CD4-positive, alpha-beta T cell treated with Interleukin-2 at 100 ng/mL for 4 hours (primary cell): Measurements from ENCODE around the gene CPHXL.

Experiments
- DNase-seq: peaks from one replicate; pipeline ENCODE4 v3.0.0-alpha.2; 2020; ENCODE audit warnings: low spot score

The CPHXL gene

DNA sequence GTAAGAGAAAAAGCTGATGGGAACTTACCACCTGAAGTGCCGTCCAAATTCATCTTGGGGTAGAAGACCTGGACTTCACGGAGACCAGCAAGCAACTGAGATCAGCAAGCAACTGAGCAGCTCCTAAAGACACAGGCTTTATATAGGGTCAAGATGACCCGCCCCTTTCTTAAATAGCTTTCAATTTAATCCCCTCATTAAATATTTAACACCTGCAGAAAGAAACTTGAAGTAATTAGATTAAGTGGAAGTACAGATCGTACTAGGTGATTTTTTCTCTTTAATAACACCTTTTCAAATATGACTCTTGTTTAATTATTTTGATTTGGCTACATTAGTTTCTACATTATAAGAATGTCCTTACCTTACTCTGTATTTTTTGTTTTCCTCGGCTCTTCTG lies at the start of gene CPHXL:
CPHXL (minus strand) TSS at position 101 of the 400 bp plus-strand sequence; CDS start at position 53, 48 bp downstream.
- no peak for DNase-seq

DNA sequence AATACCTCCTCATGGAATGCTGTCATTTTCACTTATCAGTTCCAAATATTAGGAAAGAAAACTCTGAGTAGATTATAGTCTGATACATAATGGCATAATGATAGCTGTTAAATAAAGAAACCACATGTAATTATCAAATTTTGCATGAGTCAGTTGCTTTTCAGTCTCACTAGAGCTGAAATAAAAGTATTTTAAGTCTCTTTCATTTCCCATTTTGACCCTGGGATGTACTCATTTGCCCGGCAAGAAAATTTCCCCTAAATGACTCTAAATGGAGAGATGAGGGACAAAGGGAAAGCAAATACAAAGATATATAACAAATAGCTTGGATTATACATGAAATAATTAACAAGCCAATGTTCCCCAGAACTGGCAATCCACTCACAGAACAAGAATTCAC lies 47.9 kb upstream of the CPHXL start:
- no peak for DNase-seq

DNA sequence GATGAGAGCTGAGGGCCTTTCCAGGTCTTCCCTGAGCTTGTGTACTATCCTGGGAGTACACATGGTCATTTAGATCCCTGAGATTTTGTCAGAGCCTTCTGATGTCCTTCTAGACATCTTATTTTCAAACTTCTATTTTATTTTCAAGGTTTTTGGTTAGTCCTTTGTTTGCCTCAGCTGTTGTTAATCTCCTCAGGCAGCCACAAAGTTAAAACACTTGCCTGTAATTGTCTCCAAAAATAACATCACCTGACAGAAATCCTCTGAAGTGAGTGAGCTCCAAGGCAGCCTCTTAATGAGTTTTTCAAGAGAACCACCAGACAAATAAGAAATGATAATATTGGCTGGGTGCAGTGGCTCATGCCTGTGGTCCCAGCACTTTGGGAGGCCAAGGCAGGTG lies 43.8 kb upstream of the CPHXL start:
- no peak for DNase-seq

DNA sequence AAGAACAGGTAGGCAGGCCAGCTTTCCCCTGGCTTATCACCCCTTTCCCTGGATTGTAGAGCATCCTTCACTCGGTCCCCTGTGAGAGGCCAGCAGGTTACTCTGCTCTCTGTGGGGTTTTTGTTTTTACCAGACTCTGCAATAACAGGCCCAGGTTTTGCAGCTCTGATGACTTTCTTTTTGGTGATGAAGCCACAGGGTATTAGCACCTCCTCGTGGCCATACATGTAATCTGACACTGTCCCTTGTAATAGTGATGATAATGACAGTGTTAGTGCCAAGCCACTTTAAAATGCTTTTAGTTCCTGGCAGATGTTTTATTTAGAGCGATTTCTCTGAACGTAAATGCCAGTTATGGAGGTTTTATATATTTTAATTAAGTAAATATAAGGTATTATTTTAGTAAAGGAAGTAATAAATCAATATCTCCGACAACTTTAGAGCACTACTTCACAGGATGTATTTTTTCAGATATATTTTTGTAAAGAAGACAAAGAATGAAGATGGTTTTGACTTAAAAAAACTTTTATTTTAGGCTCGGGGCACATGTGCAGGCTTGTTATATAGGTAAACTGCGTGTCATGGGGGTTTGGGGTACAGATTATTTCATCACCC lies 38.0 kb upstream of the CPHXL start:
- DNase-seq = peak; percentile 74

DNA sequence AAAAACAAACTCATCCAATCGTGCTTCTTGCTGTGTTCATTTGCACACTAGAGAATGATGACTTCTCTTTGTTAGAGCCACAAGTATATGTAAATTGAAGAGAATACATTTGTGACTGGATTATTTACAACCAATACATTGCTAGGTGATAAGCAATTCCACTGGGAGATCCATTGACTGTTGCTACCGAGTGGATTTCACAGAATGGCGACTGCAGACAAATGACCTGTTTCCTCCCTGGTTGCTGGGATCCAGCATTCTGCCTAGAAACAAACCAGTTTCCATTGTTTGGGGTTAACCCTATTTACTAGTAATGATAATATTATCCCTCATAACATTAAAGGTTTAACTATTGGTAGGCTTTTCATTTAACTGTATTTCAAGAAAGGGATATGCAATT lies 36.9 kb upstream of the CPHXL start:
- DNase-seq = no peak

DNA sequence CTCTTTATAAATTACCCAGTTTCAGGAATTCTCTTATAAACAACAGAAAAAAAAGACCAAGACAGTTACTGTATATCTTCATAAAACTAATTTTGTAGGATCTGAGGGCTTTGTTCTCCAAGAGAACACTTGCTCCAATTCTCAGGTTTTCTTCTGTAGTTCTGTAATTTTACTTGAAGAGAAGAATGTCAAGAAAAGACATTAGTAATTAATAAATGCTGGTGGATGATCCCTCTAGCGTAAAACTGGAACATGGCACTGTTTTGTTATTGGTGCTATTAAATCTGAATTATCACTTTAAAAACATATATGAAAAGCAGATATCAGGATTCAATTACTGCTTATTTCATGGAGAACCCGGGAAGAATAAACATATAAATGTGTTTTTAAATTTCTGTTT lies 36.5 kb upstream of the CPHXL start:
- no peak for DNase-seq

DNA sequence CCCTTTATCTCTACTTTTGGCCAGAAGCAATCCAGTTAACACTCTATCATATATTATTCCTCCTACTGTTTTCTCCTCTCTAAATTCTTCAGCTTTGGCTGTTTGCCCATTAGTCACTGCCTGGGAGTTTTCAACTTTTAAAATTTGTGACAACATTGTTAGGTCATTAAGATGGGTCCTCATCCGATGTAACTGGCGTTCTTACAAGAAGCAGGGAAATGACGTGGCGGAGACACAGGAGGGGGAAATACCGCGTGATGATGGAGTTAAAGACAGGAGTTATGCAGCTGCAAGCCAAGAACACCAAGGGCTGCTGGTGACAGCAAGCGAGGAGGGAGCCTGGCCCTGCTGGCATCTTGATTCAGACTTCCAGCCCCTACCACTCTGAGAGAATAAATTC lies 34.8 kb upstream of the CPHXL start:
- no peak for DNase-seq

DNA sequence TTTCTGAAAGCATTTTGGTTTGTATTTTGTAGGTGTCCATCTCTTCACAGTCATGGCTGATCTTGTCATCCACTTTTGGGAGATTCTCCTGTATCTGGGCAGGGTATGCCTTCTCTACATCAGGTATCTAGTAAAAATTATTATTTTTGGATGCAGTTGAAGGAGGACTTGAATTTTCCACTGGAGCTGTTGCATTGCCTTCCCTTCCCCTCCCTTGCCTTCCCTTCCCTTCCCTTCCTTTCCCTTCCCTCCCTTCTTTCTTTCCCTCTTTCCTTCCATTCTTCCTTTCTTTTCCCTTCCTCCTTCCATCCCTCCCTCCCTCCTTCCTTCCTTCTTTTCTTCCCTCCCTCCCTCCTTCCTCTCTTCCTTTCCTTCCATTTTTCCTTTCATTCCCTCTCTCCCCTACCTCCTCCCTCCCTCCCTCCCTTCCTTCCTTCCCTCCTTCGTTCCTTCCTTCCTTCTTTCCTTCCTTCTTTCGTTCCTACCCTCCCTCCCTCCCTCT lies 33.8 kb upstream of the CPHXL start:
- no peak for DNase-seq

DNA sequence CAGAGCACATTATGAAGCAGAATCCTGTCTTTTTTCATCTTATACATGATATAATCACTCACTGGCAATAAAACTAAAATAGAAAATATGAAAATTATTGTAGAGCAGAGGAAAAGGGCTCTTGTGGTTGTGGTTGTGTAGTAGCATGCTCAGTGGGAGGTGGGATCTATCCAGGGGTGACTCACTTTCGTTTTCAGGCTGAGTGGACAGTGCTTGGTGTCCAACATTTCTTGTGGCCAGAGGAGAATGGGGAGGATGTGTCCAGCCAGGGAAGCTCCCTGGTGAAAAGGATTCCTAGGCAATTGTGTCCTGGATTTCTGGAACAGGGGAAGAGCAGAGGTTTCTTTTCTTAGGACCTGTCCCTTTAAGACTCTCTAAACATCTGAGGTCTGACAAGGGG lies 31.9 kb upstream of the CPHXL start:
- DNase-seq = no peak

DNA sequence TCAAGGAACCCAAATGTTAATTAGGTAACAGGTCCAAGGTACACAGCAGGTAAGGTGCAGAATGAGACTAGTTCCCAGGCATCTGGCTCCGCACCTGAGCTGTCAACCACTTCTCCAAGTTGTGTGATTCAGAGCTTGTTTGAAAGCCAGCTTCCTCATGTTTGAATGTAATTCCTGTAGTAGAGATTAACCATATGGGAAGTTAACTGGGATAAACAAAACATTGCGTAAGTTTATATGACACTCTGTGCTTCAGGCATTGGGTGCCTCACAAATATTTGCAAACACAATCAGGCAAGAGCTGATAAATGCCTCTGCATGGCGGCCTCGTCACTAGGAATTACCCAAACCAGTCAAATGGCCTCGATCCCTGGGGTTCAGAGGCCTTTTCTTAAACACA lies 27.9 kb upstream of the CPHXL start:
- no peak for DNase-seq

DNA sequence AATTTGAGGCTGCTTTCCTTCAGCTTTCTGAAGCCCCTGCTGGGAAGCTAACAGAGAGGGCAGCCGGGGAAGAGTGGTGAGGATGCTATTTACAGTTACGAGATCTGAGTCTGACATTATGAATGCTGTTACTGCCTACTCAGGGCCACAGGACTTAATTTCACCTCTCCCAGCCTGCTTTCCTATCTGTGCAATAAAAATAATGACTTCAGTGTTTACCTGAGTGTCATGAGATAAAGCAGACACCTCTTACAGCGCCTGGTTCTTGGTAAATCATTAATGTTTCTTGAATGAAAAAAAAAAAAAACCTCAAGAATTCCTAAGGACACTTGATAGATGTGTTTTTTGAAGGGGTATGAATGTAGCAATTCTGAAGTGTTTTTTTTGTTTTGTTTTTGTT lies 24.2 kb upstream of the CPHXL start:
- no peak for DNase-seq

DNA sequence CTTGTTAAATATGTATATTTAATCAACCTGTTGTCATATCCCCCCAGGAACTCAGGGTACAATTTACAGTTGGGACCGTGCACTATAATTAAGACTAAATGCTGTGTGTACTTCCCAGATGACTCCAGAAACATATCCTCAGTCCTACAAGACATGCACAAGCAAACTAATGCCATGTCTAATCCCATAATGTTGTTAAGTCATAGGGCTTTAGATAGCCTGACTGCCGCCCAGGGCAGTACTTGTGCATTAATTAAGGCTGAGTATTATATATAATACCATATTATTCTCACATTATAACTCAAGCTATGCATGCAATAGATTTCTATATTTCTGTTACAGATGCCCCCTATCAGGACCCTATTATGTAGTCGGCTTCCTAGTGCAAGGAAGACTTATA lies 20.1 kb upstream of the CPHXL start:
- DNase-seq = no peak

DNA sequence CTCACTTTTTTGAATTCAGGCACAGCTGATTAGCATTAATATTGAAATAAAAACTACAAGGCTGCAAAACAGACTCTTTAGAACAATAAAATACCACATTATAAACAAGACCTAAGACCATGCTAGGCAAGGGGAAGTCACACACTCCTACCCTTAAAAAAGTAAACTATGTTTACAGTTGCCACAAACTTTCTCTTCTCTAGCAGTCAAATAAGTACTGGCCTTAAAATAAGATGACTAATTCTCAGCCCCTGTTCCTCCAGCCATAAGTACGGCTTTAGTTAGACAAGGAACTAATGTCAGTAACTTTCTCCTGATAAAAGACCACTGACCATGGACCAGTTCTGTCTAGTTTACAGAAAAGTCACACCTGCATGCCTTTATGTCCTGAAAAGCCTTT lies 19.5 kb upstream of the CPHXL start:
- DNase-seq = no peak

DNA sequence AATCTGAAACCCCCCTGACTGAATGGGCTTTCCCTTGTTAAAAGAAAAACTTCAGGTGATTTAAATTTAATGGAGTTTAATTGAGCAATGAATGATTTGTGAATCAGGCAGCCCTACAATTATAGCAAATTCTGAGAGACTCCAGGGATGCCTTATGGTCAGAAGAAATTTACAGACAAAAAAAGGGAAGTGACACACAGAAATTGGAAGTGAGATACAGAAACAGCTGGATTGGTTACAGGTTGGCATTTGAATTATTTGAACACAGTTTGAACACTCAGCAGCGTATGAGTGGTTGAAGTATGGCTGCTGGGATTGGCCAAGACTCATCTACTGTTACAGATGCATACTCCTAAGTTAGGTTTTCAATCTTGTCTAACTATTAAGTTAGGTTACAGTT lies 19.0 kb upstream of the CPHXL start:
- no peak for DNase-seq

DNA sequence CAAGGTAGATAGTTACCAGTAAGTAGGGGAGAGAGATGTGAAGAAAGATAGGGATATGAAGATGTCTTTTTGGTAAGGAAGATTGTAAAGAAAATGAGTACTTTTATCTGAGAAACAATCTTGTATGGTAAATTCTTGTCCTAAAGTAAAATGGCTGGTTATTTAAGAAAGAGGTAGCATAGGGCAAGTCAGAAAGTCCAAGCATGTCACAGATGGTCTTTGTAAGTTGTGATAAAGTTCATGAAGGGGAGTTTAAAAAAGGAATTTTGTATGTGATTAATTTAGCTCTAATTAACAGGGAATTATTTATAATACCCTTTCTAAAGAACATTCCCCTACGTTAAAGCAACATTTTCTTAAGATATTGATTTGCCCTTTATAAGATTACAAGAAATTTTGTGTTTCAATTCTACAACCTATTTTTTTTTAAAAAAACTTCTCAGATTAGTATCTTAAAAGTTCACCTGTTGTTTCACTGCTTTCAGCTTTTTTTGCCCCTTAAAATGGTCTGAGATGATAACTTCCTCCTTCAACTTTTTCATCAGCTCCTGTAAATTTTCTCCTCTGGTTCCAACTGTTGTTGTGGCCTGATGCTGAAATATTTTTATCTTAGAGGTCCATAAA lies 16.2 kb upstream of the CPHXL start:
- DNase-seq = no peak

DNA sequence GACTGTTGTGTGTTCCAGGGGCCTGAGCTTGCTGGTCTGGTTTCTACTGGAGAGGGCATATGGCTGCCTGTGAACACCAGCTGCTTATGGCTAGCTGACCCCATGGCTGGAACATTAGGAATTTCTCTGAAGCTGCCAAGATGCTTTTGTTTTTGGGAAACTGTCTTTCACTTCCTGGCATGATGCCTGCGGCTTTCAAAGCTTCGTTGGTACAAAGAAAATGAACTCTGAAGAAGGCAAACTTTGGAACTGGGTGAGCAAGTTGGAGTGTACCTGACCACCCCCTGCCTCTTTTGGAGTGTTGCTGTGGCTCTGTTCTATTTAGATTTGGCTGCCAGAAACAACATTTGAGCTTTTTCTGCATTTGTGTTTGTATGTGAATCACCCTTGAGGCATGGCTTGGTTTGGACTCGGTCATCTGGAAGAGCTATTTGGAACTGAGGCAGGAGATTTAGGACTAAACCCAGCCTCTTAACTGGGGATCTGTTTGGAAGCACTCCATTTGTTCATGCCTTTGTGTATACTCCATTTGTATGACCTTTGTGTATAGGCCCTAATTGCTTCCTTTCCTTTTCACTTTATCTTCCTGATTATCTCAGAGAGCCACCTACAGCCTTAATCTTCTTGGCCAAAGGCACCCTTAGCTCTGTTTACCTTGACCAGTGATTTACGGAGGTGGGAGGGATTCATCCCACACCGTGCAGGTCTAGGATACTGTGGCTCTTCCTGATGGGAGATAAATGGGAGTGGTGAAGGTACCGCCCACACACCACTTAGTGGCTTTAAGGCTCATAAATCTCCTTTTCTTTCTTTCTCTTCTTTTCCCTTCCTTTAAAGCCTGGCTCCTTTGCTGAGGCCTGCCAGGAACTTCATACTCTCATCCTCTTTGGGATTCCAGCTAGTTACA lies 7.3 kb upstream of the CPHXL start:
- no peak for DNase-seq

DNA sequence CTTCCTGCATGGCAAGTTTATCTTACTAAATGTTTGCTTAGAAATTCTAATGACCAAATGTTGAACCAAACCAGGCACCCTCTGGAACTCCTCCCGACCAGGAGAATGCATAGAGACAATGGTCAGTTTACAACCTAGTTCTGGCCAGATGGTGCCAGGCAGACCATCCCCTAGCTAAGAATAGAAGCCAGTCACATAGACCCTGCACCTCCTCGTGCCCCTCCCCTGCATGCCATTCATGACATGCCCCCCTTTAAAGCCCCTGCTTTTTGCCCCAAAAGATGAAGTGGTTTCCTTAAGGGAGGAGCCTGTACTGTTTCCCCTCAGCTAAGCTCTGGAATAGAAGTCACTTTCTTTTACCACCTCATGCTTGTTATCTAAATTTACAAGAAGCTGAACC lies 6.6 kb upstream of the CPHXL start:
- no peak for DNase-seq

DNA sequence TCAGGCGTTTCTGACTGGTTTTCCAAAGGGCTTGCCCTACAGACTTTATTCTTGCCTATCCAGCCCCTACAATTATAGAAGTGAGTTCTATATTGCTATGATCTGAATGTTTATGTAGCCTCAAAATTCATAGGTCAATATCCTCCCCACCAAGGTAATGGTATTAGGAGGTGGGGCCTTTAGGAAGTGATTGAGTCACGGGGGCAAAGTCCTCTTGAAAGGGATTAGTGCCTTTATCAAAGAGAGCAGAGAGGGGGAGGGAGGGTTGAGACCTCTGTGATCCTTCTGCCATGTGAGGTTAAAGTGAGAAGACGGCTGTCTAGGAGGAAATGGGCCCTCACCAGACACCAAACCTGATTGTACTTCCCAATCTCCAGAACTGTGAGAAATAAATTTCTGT lies 931 bp upstream of the CPHXL start:
- no peak for DNase-seq

DNA sequence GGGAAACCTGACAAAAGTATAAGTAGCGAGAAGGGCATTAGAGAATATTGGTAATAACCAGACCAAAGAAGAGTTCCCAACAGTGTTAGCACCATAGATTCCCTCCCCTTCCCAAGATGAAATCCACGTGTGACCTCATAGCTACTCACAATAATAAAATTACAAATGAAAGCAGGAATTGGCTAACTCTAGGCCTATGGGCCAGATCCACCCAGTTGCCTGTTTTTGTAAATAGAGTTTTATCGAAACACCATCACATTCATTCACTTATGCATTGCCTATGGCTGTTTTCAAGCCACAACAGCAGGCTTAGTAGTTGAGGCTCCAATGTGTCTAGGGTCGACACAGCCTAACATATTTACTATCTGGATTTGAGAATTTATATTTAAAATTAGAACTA lies 7.8 kb downstream of the CPHXL start:
- no peak for DNase-seq

DNA sequence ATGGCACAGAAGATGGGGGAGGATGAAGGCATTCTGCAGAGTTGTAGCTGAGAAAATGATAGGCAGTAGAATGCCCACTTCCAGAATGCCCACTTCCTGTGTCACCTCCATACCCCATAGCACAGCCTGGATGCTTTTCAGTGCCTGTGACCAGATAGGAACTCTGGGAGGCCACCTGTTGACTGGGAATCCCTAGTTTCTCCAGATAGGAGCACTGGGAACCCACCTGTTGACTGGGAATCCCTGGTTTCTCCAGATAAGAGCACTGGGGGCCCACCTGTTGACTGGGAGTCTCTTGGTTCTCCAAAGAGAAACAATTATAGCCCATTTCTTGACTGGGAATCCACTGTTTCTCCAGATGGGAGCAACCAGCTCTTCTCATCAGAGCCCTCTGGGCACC lies 11.6 kb downstream of the CPHXL start:
- no peak for DNase-seq

DNA sequence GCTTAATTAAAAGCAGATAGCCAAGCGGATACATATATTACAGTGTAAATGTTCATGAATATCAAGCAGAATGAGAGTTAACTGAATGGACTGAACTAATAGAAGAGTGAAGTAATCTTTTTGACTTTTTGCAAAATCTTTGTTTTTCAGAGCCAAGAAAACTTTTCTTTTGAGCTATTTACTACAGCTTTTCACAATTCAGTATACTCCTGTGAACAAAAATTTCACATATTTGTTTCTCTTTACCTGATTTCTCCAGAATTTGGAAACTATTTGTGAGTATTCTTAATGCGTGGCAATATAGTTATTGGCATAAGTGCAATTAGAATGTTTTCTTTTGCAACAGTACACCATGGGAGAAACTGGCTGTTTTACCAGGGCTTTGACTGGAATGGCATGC lies 15.9 kb downstream of the CPHXL start:
- DNase-seq = no peak

DNA sequence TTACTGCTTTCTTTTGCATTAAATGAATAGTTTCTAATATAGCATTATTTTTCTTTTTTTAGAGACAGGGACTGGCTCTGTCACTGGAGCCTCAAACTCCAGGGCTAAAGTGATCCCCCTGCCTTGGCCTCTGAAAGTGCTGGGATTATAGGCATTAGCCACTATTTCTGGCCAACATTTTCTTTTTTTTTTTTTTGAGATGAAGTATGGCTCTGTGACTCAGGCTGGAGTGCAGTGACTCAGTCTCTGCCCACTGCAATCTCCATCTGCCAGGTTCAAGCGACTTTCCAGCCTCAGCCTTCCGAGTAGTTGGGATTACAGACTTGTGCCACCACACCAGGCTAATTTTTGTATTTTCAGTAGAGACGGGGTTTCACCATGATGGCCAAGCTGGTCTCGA lies 23.0 kb downstream of the CPHXL start:
- DNase-seq = no peak

DNA sequence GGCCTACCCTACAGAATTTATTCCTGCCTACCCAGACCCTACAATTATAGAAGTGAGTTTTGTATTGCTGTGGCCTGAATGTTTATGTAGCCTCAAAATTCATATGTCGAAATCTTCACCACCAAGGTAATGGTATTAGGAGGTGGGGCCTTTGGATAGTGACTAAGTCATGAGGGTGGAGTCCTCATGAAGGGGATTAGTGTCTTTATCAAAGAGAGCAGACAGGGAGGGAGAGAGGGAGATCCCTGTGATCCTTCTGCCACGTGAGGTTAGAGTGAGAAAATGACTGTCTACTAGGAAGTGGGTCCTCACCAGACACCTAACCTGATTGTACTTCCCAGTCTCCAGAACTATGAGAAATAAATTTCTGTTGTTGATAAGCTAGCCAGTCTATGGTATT lies 24.0 kb downstream of the CPHXL start:
- DNase-seq = no peak
